Measurements from ENCODE around the gene CD3G. TPM values are rescaled to one million over a fixed set of nuclear protein-coding genes. Genes with fewer than 3 reads are reported as not detected.
A peak's percentile ranks its signal among the peaks of the same experiment; 100 is the strongest.

CD3G gene
- total and polyA plus RNA-seq, 9 of the 15 experiments (the other 6 are each of a cell fraction or from before 2014, with no cell fraction given), result 0.30 to 1.7 (median 0.47) TPM

GRCh38 chr11:118359295-118359958 is 15.3 kb downstream of the CD3G start, which contains the start of gene UBE4A (continued):
- TF ChIP-seq, protein P1, sequence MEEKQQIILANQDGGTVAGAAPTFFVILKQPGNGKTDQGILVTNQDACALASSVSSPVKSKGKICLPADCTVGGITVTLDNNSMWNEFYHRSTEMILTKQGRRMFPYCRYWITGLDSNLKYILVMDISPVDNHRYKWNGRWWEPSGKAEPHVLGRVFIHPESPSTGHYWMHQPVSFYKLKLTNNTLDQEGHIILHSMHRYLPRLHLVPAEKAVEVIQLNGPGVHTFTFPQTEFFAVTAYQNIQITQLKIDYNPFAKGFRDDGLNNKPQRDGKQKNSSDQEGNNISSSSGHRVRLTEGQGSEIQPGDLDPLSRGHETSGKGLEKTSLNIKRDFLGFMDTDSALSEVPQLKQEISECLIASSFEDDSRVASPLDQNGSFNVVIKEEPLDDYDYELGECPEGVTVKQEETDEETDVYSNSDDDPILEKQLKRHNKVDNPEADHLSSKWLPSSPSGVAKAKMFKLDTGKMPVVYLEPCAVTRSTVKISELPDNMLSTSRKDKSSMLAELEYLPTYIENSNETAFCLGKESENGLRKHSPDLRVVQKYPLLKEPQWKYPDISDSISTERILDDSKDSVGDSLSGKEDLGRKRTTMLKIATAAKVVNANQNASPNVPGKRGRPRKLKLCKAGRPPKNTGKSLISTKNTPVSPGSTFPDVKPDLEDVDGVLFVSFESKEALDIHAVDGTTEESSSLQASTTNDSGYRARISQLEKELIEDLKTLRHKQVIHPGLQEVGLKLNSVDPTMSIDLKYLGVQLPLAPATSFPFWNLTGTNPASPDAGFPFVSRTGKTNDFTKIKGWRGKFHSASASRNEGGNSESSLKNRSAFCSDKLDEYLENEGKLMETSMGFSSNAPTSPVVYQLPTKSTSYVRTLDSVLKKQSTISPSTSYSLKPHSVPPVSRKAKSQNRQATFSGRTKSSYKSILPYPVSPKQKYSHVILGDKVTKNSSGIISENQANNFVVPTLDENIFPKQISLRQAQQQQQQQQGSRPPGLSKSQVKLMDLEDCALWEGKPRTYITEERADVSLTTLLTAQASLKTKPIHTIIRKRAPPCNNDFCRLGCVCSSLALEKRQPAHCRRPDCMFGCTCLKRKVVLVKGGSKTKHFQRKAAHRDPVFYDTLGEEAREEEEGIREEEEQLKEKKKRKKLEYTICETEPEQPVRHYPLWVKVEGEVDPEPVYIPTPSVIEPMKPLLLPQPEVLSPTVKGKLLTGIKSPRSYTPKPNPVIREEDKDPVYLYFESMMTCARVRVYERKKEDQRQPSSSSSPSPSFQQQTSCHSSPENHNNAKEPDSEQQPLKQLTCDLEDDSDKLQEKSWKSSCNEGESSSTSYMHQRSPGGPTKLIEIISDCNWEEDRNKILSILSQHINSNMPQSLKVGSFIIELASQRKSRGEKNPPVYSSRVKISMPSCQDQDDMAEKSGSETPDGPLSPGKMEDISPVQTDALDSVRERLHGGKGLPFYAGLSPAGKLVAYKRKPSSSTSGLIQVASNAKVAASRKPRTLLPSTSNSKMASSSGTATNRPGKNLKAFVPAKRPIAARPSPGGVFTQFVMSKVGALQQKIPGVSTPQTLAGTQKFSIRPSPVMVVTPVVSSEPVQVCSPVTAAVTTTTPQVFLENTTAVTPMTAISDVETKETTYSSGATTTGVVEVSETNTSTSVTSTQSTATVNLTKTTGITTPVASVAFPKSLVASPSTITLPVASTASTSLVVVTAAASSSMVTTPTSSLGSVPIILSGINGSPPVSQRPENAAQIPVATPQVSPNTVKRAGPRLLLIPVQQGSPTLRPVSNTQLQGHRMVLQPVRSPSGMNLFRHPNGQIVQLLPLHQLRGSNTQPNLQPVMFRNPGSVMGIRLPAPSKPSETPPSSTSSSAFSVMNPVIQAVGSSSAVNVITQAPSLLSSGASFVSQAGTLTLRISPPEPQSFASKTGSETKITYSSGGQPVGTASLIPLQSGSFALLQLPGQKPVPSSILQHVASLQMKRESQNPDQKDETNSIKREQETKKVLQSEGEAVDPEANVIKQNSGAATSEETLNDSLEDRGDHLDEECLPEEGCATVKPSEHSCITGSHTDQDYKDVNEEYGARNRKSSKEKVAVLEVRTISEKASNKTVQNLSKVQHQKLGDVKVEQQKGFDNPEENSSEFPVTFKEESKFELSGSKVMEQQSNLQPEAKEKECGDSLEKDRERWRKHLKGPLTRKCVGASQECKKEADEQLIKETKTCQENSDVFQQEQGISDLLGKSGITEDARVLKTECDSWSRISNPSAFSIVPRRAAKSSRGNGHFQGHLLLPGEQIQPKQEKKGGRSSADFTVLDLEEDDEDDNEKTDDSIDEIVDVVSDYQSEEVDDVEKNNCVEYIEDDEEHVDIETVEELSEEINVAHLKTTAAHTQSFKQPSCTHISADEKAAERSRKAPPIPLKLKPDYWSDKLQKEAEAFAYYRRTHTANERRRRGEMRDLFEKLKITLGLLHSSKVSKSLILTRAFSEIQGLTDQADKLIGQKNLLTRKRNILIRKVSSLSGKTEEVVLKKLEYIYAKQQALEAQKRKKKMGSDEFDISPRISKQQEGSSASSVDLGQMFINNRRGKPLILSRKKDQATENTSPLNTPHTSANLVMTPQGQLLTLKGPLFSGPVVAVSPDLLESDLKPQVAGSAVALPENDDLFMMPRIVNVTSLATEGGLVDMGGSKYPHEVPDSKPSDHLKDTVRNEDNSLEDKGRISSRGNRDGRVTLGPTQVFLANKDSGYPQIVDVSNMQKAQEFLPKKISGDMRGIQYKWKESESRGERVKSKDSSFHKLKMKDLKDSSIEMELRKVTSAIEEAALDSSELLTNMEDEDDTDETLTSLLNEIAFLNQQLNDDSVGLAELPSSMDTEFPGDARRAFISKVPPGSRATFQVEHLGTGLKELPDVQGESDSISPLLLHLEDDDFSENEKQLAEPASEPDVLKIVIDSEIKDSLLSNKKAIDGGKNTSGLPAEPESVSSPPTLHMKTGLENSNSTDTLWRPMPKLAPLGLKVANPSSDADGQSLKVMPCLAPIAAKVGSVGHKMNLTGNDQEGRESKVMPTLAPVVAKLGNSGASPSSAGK (IDR thresholded peaks at IDR 0.05), result no peak; the same call in 1 of the 2 replicates
- TF ChIP-seq ZNF717 (CRISPR knock-in tag; IDR thresholded peaks at IDR 0.05), result no peak
- TF ChIP-seq, protein P2, sequence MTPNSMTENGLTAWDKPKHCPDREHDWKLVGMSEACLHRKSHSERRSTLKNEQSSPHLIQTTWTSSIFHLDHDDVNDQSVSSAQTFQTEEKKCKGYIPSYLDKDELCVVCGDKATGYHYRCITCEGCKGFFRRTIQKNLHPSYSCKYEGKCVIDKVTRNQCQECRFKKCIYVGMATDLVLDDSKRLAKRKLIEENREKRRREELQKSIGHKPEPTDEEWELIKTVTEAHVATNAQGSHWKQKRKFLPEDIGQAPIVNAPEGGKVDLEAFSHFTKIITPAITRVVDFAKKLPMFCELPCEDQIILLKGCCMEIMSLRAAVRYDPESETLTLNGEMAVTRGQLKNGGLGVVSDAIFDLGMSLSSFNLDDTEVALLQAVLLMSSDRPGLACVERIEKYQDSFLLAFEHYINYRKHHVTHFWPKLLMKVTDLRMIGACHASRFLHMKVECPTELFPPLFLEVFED (CRISPR knock-in tag; conservative IDR thresholded peaks at IDR 0.05), result no peak
- TF ChIP-seq LARP7 (IDR thresholded peaks at IDR 0.05), result no peak
- TF ChIP-seq ZFP30 (CRISPR knock-in tag; IDR thresholded peaks at IDR 0.05; ENCODE audit: borderline replicate concordance), result no peak
- TF ChIP-seq HNRNPLL (IDR thresholded peaks at IDR 0.05; ENCODE audit: low read depth, low read length, poor library complexity, severe bottlenecking), result no peak
- no peak for TF ChIP-seq E2F5 (CRISPR knock-in tag; IDR thresholded peaks at IDR 0.05)
- peak; percentile 100 for TF ChIP-seq CBX1 (IDR thresholded peaks at IDR 0.05; ENCODE audit: low read depth)
- no peak for TF ChIP-seq ZNF507 (tag; conservative IDR thresholded peaks at IDR 0.05)
- no peak for TF ChIP-seq MLX (CRISPR knock-in tag; conservative IDR thresholded peaks at IDR 0.05)
